ENCODE data around the gene KRTAP20-3. TPM values are rescaled to one million over a fixed set of nuclear protein-coding genes. Genes with fewer than 3 reads are reported as not detected.

Gene KRTAP20-3
- total and polyA plus RNA-seq, 2 donors (not counting 3 experiments of a cell fraction or from before 2014, with no cell fraction given), result not detected

GRCh38 chr21:30620522-30620921, 22.1 kb upstream of the KRTAP20-3 start, which contains the start of gene KRTAP20-4:
Gene KRTAP20-4 (plus strand): TSS chr21:30620627.
- dilution Hi-C loops (cut with MboI; ENCODE audit: extremely low pct_ligation_motif_present, low sequenced_read_pairs), result no loop called here
- Histone ChIP-seq H2AFZ (ENCODE audit: low read depth, low read length) (no peak within 1 kb of the TSS), H3K79me2 (ENCODE audit: control insufficient read depth, insufficient read depth, low read length) (no peaks in the 10 kb centered on the region), H3K4me3 (replicated peaks in 1 of 3; ENCODE audit: insufficient read depth in 1 of 3, low read depth in 1 of 3, low read length in 3 of 3) (no peak within 1 kb of the TSS), H3K36me3 (ENCODE audit: control insufficient read depth in 2 of 2, extremely low read depth in 1 of 2, insufficient read depth in 2 of 2, low read length in 2 of 2) (no peaks in the 10 kb centered on the region), H4K20me1 (replicated peaks; ENCODE audit: control insufficient read depth, extremely low read depth, insufficient read depth, low read length) (no peaks in the 10 kb centered on the region), H3K27me3 (ENCODE audit: control insufficient read depth in 2 of 2, insufficient read depth in 2 of 2, low read length in 2 of 2) (no peaks in the 10 kb centered on the region), H3K27ac (ENCODE audit: insufficient read depth, low read depth, low read length) (no peak within 1 kb of the TSS), H3K9ac (replicated peaks; ENCODE audit: extremely low read depth, insufficient read depth, low read length) (no peak within 1 kb of the TSS), H3K4me2 (ENCODE audit: insufficient read depth, low read length) (no peak within 1 kb of the TSS), H3K9me1 (replicated peaks; ENCODE audit: control insufficient read depth, extremely low read depth, insufficient read depth, low read length) (no peaks in the 10 kb centered on the region), H3K4me1 (ENCODE audit: control insufficient read depth, extremely low read depth, insufficient read depth, low read length) (no peaks in the 10 kb centered on the region), H3K9me3 (replicated peaks; ENCODE audit: control insufficient read depth, insufficient read depth, low read length) (peaks cover 8% of the 10 kb centered on the region)
- BruUV-seq (replicated peaks), result no TSS peak
- ChIA-PET POLR2A (no interaction called here), CTCF (no interaction called here)
- DNase-seq (ENCODE audit: low read depth, low spot score) (no peak), FAIRE-seq (no peak)
- TF ChIP-seq GATA2 (IDR thresholded peaks at IDR 0.05; ENCODE audit: insufficient read depth, insufficient read length, low read depth, low read length) (no peak), MYC (IDR thresholded peaks at IDR 0.05; ENCODE audit: low read depth, low read length) (no peak), CTCF (IDR thresholded peaks at IDR 0.05; ENCODE audit: extremely low read depth in 1 of 2, insufficient read depth in 1 of 2, low read depth in 1 of 2, low read length in 2 of 2) (no peak), FOS (IDR thresholded peaks at IDR 0.05; ENCODE audit: borderline replicate concordance, insufficient read depth, low read length) (no peak), POLR2A (IDR thresholded peaks at IDR 0.05; ENCODE audit: low read depth, low read length) (no peak), JUN (IDR thresholded peaks at IDR 0.05; ENCODE audit: borderline replicate concordance, insufficient read depth, insufficient read length, low read depth) (no peak), EZH2 (IDR thresholded peaks at IDR 0.05; ENCODE audit: borderline replicate concordance, low read depth, low read length, severe bottlenecking) (no peak), POLR2AphosphoS5 (IDR thresholded peaks at IDR 0.05; ENCODE audit: insufficient read depth, low read depth, low read length) (no peak)
- intact Hi-C loops (cut with micrococcal nuclease), result no loop called here
